RWPE1 (cell line): ENCODE measurements around the gene SIK3.
"Not testable (repeated sequence)": the region's sequence is repeated elsewhere in the genome, so short reads cannot be mapped to it uniquely, and the experiment has no call there.

ENCODE experiments used
- CTCF ChIA-PET: fragments of 350-600 bp; sonication (Branson Sonifier 250); formaldehyde crosslinking; extraction: SDS; loops from one replicate; lab custom pipeline; 2021; lab: Yijun Ruan, JAX
- POLR2A ChIA-PET: fragments of 400-600 bp; formaldehyde crosslinking; extraction: SDS; loops from one replicate; lab custom pipeline; 2020; ENCODE audit warnings: antibody characterized with exemption; ENCODE audit not compliant: low non-redundant PET; lab: Yijun Ruan, JAX
- DNase-seq: peaks from one replicate; pipeline ENCODE4 v3.0.0; 2012; ENCODE audit warnings: low spot score
- H3K27ac ChIP-seq: fragments of 450-650 bp; 2 replicates; pipeline ENCODE4 v1.5.1; 2017
- TF ChIP-seq, protein P1 (sequence below): fragments of 450-650 bp; conservative IDR thresholded peaks from 2 replicates; pipeline ENCODE4 v1.5.1; 2017; ENCODE audit warnings: low read depth, mild to moderate bottlenecking

Gene SIK3

DNA sequence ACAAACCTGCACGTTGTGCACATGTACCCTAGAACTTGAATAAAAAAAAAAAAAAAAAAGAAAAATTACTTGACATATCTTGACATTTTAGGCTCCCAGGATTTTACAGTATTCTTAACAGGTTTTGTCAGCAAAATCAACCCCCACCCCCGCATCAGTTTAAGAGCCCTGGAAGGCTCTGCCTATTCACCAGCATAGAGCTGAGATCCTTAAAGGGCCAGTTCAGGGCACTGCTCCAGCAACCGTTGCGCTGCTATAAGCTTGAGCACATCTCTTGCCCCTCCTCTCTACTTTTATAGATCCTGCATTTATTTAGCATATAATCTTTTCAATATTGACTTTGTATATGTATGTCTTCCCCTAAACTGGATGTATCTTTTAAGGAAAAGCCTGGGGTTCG is 45.2 kb upstream of the SIK3 start:
- TF ChIP-seq, protein P1, sequence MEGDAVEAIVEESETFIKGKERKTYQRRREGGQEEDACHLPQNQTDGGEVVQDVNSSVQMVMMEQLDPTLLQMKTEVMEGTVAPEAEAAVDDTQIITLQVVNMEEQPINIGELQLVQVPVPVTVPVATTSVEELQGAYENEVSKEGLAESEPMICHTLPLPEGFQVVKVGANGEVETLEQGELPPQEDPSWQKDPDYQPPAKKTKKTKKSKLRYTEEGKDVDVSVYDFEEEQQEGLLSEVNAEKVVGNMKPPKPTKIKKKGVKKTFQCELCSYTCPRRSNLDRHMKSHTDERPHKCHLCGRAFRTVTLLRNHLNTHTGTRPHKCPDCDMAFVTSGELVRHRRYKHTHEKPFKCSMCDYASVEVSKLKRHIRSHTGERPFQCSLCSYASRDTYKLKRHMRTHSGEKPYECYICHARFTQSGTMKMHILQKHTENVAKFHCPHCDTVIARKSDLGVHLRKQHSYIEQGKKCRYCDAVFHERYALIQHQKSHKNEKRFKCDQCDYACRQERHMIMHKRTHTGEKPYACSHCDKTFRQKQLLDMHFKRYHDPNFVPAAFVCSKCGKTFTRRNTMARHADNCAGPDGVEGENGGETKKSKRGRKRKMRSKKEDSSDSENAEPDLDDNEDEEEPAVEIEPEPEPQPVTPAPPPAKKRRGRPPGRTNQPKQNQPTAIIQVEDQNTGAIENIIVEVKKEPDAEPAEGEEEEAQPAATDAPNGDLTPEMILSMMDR = no peak
- DNase-seq = peak; percentile 52
- POLR2A ChIA-PET = interaction anchor here (0.6 to 1.1 kb wide), 2 partner anchors 21 to 82 kb away, joined by 3 to 6 read pairs; no protein-coding TSS in a partner anchor
- peak overlapping the region; percentile 92 for H3K27ac ChIP-seq
- CTCF ChIA-PET = interaction anchor here (0.7 to 1.2 kb wide), 3 partner anchors 20 to 83 kb away, joined by 4 read pairs; no protein-coding TSS in a partner anchor

DNA sequence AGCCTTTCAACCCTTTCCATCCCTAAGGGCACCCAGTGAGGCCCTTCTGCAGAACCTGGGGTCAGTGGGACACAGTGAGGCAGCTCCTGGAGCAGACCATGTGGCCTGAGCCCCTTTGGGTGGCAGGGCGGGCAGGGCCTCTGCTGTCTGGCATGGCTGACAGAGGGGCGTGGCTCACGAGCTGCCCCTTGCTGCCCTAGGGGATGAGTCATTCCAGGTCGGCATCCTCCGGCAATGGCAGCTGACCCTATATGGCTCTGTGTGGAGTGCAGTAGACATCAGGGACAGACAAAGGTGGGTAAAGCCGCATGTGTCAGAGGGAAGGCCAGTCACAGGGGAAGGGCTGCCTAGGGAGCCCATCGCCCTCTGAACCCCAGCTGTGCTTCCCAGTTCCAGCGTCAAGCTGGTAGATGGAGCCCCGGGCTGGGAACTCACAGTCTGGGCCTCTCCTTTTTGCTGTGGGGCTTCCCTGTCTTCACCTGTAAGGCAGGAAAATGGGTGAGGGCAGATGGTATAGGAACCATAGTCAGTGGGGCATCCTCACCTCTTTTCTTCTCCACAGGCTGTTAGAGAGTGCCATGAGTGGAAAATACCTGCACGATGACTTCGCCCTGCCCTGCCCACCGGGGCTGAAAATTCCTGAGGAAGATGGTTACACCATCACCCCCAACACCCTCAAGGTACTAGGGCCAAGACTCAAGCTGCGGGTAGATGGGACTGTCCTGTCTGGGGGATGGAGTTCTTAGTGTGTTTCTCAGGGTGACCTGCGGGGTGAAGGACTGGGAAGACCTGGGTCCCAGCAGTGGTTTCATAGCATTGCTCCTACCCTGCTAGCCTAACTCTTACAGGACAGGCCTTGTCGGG is 39.2 kb upstream of the SIK3 start:
- POLR2A ChIA-PET, CTCF ChIA-PET, H3K27ac ChIP-seq, DNase-seq: not testable (repeated sequence)

DNA sequence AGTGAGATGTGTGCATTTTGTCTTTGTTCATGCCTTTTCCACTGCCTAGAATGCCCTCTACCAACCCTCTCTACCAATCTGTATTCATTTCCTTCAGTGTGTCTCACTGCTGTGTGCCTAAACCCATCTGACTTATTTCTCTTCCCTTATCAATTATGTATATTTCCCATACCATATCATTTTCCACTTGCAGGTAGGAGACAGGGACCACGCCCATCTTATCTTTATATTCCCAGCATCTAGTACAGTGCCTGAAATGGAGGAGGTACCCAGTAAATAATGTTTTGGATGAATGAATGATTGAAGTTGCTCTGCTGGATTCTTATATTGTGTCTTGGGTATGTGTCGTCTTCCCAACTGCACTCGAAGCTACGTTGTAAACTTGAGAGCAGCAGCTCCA is 36.8 kb upstream of the SIK3 start:
- DNase-seq, H3K27ac ChIP-seq, CTCF ChIA-PET, POLR2A ChIA-PET: not testable (repeated sequence)

DNA sequence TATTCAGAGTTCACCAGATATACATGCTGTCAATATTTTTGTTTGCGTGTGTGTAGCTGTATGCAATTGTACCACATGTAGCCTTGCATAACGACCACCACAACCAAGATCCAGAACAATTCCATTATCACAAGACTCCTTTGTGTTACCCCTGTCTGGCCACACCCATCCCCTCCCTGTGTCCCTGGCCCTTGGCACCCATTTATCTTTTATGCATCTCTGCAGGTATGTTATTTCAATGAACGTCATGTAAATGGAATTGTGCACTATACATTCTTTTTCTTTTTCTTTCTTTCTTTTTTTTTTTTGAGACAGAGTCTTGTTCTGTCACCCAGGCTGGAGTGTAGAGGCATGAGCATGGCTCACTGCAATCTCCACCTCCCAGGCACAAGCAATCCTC is 36.2 kb upstream of the SIK3 start:
- ChIA-PET POLR2A (no interaction called here), CTCF (no interaction called here)
- H3K27ac ChIP-seq = no peak overlapping the region
- DNase-seq = no peak
- TF ChIP-seq, protein P1 = no peak

DNA sequence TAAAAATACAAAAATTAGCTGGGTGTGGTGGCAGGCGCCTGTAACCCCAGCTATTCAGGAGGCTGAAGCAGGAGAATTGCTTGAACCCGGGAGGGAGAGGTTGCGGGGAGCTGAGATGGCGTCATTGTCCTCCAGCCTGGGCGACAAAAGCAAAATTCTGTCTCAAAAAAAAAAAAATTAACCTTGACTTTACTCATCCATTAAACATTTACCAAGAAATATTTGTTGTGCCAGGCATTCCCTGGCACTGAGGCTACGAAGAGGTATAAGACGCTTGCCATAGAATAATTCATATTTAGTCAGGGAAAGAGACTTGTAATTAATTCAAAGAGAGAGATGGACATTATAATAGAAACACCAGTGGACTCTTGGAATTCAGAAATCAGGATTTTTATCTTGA is 32.7 kb upstream of the SIK3 start:
- DNase-seq = no peak
- ChIA-PET POLR2A (no interaction called here), CTCF (interaction anchor here (0.6 kb wide), 1 partner anchor 315 kb away, joined by 3 read pairs; no protein-coding TSS in a partner anchor)
- TF ChIP-seq, protein P1 = no peak
- H3K27ac ChIP-seq = no peak overlapping the region

DNA sequence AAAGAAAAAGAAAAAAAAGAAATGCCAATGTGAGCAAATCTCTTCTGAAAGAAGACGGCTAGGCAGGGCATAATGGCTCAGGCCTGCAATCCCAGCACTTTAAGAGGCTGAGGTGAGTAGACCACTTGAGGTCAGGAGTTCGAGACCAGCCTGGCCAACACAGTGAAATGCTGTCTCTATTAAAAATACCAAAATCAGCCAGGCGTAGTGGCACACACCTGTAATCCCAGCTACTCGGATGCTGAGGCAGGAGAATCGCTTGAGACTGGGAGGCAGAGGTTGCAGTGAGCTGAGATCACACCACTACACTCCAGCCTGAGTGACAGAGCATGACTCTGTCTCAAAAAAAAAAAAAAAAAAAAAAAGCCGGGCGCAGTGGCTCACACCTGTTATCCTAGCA is 32.2 kb upstream of the SIK3 start:
- POLR2A ChIA-PET, DNase-seq, CTCF ChIA-PET: not testable (repeated sequence)

DNA sequence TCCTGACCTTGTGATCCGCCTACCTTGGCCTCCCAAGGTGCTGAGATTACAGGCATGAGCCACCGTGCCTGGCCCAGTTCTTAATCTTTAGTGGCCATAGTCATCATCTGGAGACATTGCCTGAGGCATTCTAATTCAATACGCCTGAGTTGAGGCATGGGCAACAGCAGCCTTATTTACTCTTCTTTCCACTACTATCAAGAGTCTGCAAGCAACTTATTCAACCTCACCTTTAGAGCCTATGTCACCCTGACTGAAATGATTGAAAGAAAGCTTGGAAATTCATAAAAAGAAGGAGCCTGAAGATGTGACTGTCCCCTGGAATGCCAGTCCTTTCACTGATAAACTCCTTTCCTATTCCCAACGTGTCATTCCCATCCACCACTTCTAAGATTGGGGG is 30.1 kb upstream of the SIK3 start:
- no peak for DNase-seq
- ChIA-PET CTCF (interaction anchor here (0.6 kb wide), 1 partner anchor 334 kb away, joined by 6 read pairs; no protein-coding TSS in a partner anchor), POLR2A (no interaction called here)
- TF ChIP-seq, protein P1 = no peak
- no peak overlapping the region for H3K27ac ChIP-seq

More for the DNA sequence above, 32.2 kb upstream of the SIK3 start:
- not testable (repeated sequence) for H3K27ac ChIP-seq
